H1 (cell line): ENCODE data around the gene MROH2B. TPM values are rescaled to one million over a fixed set of nuclear protein-coding genes. Genes with fewer than 3 reads are reported as not detected.

ENCODE experiments used
- CEBPB ChIP-seq: IDR thresholded peaks from 2 replicates; pipeline ENCODE4 v1.6.1; 2012; ENCODE audit warnings: low read depth, low read length
- GABPA ChIP-seq: IDR thresholded peaks from 2 replicates; pipeline ENCODE4 v1.6.1; 2011; ENCODE audit warnings: mild to moderate bottlenecking, low read length, moderate library complexity, borderline replicate concordance; ENCODE audit not compliant: insufficient read depth
- MAFK ChIP-seq: IDR thresholded peaks from 2 replicates; pipeline ENCODE4 v1.6.1; 2012; ENCODE audit warnings: low read depth, mild to moderate bottlenecking, improper control_type of control experiment, low read length
- MAX ChIP-seq: IDR thresholded peaks from 2 replicates; pipeline ENCODE4 v1.6.1; 2012; ENCODE audit warnings: inconsistent platforms
- NANOG ChIP-seq: IDR thresholded peaks from 2 replicates; pipeline ENCODE4 v1.6.1; 2011; ENCODE audit warnings: low read length, low read depth, mild to moderate bottlenecking, inconsistent platforms; ENCODE audit not compliant: insufficient read depth, poor library complexity, severe bottlenecking
- POLR2A ChIP-seq, 2 experiments: IDR thresholded peaks; 1 replicate in 1 of 2; 2 replicates in 1 of 2; pipeline ENCODE4 v1.6.1; 2011; ENCODE audit warnings: low read depth in 2 of 2, low read length in 2 of 2, mild to moderate bottlenecking in 2 of 2; ENCODE audit errors: control extremely low read depth in 1 of 2
- SP2 ChIP-seq: IDR thresholded peaks from 2 replicates; pipeline ENCODE4 v1.6.1; 2012; ENCODE audit warnings: mild to moderate bottlenecking, low read length, inconsistent platforms
- SP4 ChIP-seq: IDR thresholded peaks from 2 replicates; pipeline ENCODE4 v1.6.1; 2012; ENCODE audit warnings: low read length, inconsistent platforms
- TAF7 ChIP-seq: optimal IDR thresholded peaks from 2 replicates; pipeline ENCODE3; 2011; ENCODE audit warnings: low read depth, mild to moderate bottlenecking, inconsistent platforms, low read length, moderate library complexity, borderline replicate concordance
- TEAD4 ChIP-seq: IDR thresholded peaks from 2 replicates; pipeline ENCODE4 v1.6.1; 2012; ENCODE audit warnings: low read depth, low read length, inconsistent platforms, mixed read lengths
- ZNF274 ChIP-seq: IDR thresholded peaks from 2 replicates; pipeline ENCODE4 v1.7.0; 2012; ENCODE audit warnings: low read length, borderline replicate concordance; ENCODE audit errors: extremely low read depth
- polyA plus RNA-seq, 7 experiments: library from polyadenylated mRNA; depleted of rRNA in 3 of 7; stranded (reverse) in 5 of 7; unstranded in 2 of 7; fragments of >200 nt in 5 of 7; fragments of 200-250 nt in 2 of 7; gene quantifications; 1 replicate in 5 of 7; 2 replicates in 1 of 7; 4 replicates in 1 of 7; pipeline versions ENCODE4 v1.2.1 to v1.2.3, GENCODE V29; 2011 to 2013; ENCODE audit warnings: missing spikeins in 2 of 7, mixed read lengths in 2 of 7
- total RNA-seq: library from RNA; stranded (reverse); fragmentation: NEBNext Ultra II Directional; extraction: Animal tissue kit (Norgen Biotek cat#: 25700); gene quantifications from 2 replicates; pipeline ENCODE4 v1.2.1, GENCODE V29; 2021

Gene MROH2B
- total and polyA plus RNA-seq, 2 of the 8 experiments (the other 6 are each of a cell fraction or from before 2014, with no cell fraction given): not detected

- TF ChIP-seq TEAD4: no peak
- TF ChIP-seq CEBPB: no peak
- TF ChIP-seq SP2: no peak
- no peak for TF ChIP-seq MAFK
- TF ChIP-seq SP4: no peak
- TF ChIP-seq POLR2A (IDR thresholded peaks at IDR 0.05; ENCODE audit: control extremely low read depth in 1 of 2, low read depth in 2 of 2, low read length in 2 of 2): no peak
- TF ChIP-seq GABPA: no peak
- TF ChIP-seq MAX: no peak
- TF ChIP-seq ZNF274: no peak
- TF ChIP-seq NANOG: no peak
- no peak for TF ChIP-seq TAF7
- TF ChIP-seq, all 59 proteins: peak for 0
Measured at GRCh38 chr5:41065691-41066335, 5.3 kb downstream of the MROH2B start (continued).
